CD14-positive monocyte (primary cell): ENCODE measurements around the gene DVL2. TPM values are rescaled to one million over a fixed set of nuclear protein-coding genes. Genes with fewer than 3 reads are reported as not detected.

Experiments used
- DNase-seq, 3 donors: peaks; one replicate each; pipeline ENCODE4 v3.0.0-alpha.2; 2011 to 2022
- H2AFZ ChIP-seq: 2 replicates; pipeline ENCODE4 v1.6.0; 2012; ENCODE audit warnings: mild to moderate bottlenecking, low read depth, low read length, inconsistent platforms; ENCODE audit not compliant: insufficient read depth, poor library complexity, severe bottlenecking
- H3K27ac ChIP-seq, 2 donors: 1 replicate in 1 of 2; 2 replicates in 1 of 2; pipeline ENCODE4 v1.5.1; 2012 to 2013; ENCODE audit warnings: low read length in 2 of 2, control low read depth in 1 of 2, inconsistent platforms in 1 of 2, low read depth in 1 of 2, mild to moderate bottlenecking in 1 of 2
- H3K27me3 ChIP-seq, 2 donors: one replicate each; pipeline versions ENCODE4 v1.6.0 to v1.6.1; 2011 to 2013; ENCODE audit warnings: low read length in 2 of 2; ENCODE audit not compliant: control insufficient read depth in 2 of 2, insufficient read depth in 2 of 2
- H3K36me3 ChIP-seq, 2 donors: replicated peaks in 1 of 2; 1 replicate in 1 of 2; 2 replicates in 1 of 2; pipeline versions ENCODE4 v1.5.1 to v1.6.1; 2012 to 2013; ENCODE audit warnings: low read length in 2 of 2, control low read depth in 1 of 2, inconsistent platforms in 1 of 2, mild to moderate bottlenecking in 1 of 2; ENCODE audit not compliant: insufficient read depth in 2 of 2, control insufficient read depth in 1 of 2
- H3K4me1 ChIP-seq, 2 donors: 1 replicate in 1 of 2; 2 replicates in 1 of 2; pipeline versions ENCODE4 v1.5.1 to v1.6.1; 2012 to 2013; ENCODE audit warnings: low read length in 2 of 2, control low read depth in 1 of 2, inconsistent platforms in 1 of 2, mild to moderate bottlenecking in 1 of 2, moderate library complexity in 1 of 2; ENCODE audit not compliant: insufficient read depth in 2 of 2, control insufficient read depth in 1 of 2
- H3K4me2 ChIP-seq: replicated peaks from 2 replicates; pipeline ENCODE3; 2012; ENCODE audit warnings: low read length, moderate library complexity, mild to moderate bottlenecking; ENCODE audit not compliant: poor library complexity, severe bottlenecking; ENCODE audit errors: extremely low read depth
- H3K4me3 ChIP-seq, 3 experiments: fragments of 200-600 bp in 1 of 3; sonication (generic) in 1 of 3; replicated peaks in 1 of 3; 1 replicate in 2 of 3; 2 replicates in 1 of 3; pipeline ENCODE4 v1.5.1; 2011 to 2013; ENCODE audit warnings: low read length in 3 of 3, mild to moderate bottlenecking in 3 of 3, control low read depth in 2 of 3, low read depth in 2 of 3, inconsistent platforms in 1 of 3, moderate library complexity in 1 of 3
- H3K79me2 ChIP-seq: 2 replicates; pipeline ENCODE4 v1.6.0; 2012; ENCODE audit warnings: mild to moderate bottlenecking, control low read depth, inconsistent platforms, low read length, moderate library complexity; ENCODE audit not compliant: insufficient read depth
- H3K9ac ChIP-seq: 2 replicates; pipeline ENCODE4 v1.6.0; 2017; ENCODE audit warnings: low read length, mild to moderate bottlenecking; ENCODE audit not compliant: insufficient read depth, poor library complexity, severe bottlenecking
- H3K9me3 ChIP-seq, 2 donors: replicated peaks in 1 of 2; 1 replicate in 1 of 2; 2 replicates in 1 of 2; pipeline versions ENCODE4 v1.5.1 to v1.6.1; 2012 to 2013; ENCODE audit warnings: low read length in 2 of 2, control low read depth in 1 of 2; ENCODE audit not compliant: control insufficient read depth in 1 of 2, insufficient read depth in 1 of 2
- H4K20me1 ChIP-seq: 2 replicates; pipeline ENCODE4 v1.6.0; 2012; ENCODE audit warnings: mild to moderate bottlenecking, low read length, control low read depth, moderate library complexity; ENCODE audit not compliant: insufficient read depth
- H3K27ac Mint-ChIP-seq, 7 donors: one replicate each; pipeline ENCODE4 v1.8.0; 2020; ENCODE audit warnings: mild to moderate bottlenecking in 7 of 7, mixed read lengths in 7 of 7, moderate library complexity in 6 of 7, inconsistent platforms in 2 of 7
- H3K27me3 Mint-ChIP-seq, 3 donors: one replicate each; pipeline ENCODE4 v1.8.0; 2021 to 2022; ENCODE audit warnings: low read depth in 3 of 3, mild to moderate bottlenecking in 3 of 3, mixed read lengths in 3 of 3, moderate library complexity in 3 of 3, inconsistent platforms in 1 of 3
- H3K36me3 Mint-ChIP-seq, 2 donors: one replicate each; pipeline ENCODE4 v1.8.0; 2020; ENCODE audit warnings: mixed read lengths in 2 of 2, inconsistent platforms in 1 of 2, mild to moderate bottlenecking in 1 of 2
- H3K4me1 Mint-ChIP-seq: one replicate; pipeline ENCODE4 v1.8.0; 2020; ENCODE audit warnings: mild to moderate bottlenecking, mixed read lengths
- H3K4me3 Mint-ChIP-seq, 2 donors: one replicate each; pipeline ENCODE4 v1.8.0; 2020; ENCODE audit warnings: mild to moderate bottlenecking in 2 of 2, mixed read lengths in 2 of 2, moderate library complexity in 1 of 2
- H3K9me3 Mint-ChIP-seq, 7 donors: one replicate each; pipeline ENCODE4 v1.8.0; 2020 to 2022; ENCODE audit warnings: mixed read lengths in 7 of 7, mild to moderate bottlenecking in 6 of 7, moderate library complexity in 6 of 7, inconsistent platforms in 2 of 7
- CTCF ChIP-seq: fragments of 200-600 bp; IDR thresholded peaks from one replicate; pipeline ENCODE4 v1.8.0; 2022; ENCODE audit warnings: antibody characterized with exemption, mild to moderate bottlenecking
- WGBS: methylation state at CpG from one replicate; pipeline ENCODE4 v1.1.5; 2013; ENCODE audit warnings: missing lambda C conversion rate; ENCODE audit not compliant: insufficient coverage; 5-methylcytosine and 5-hydroxymethylcytosine counted together
- intact Hi-C, 2 donors: fragments of 100-400 bp; cut with micrococcal nuclease; formaldehyde crosslinking; loops; one replicate each; pipeline versions ENCODE4 v1.15.0 to v1.15.1; 2023
- polyA plus RNA-seq, 3 donors: library from polyadenylated mRNA; depleted of rRNA in 1 of 3; unstranded in 2 of 3; stranded (reverse) in 1 of 3; fragments of 300-500 nt in 2 of 3; fragments of >200 nt in 1 of 3; fragmentation: Illumina TruSeq in 2 of 3; gene quantifications; 1 replicate in 2 of 3; 2 replicates in 1 of 3; pipeline ENCODE4 v1.2.3, GENCODE V29; 2012 to 2021

The DVL2 gene
- polyA plus RNA-seq, 3 donors, result 6.7 to 7.8 (median 7.0) TPM

- H3K9ac ChIP-seq, result no peak overlapping the region
- peak overlapping the region in 1 of 3 experiments; percentile 72 for H3K4me3 ChIP-seq
- no peak for DNase-seq
- Mint-ChIP-seq H3K36me3 (peaks cover 0 to 4% of the 10 kb centered on the region in 2 donors), H3K27me3 (peaks cover 16 to 20% (median 19%) of the 10 kb centered on the region in 3 donors), H3K4me1 (peaks cover 9% of the 10 kb centered on the region), H3K27ac (peak overlapping the region in 4 of 7 donors; percentile 6 to 64 (median 28)), H3K4me3 (peak overlapping the region in 1 of 2 donors; percentile 86), H3K9me3 (peaks cover 0 to 3% (median 0%) of the 10 kb centered on the region in 7 donors)
- 5% methylated on average over 3 of the region's 18 CpGs for WGBS
- TF ChIP-seq CTCF, result no peak
- H2AFZ ChIP-seq, result peak overlapping the region; percentile 61
- H3K36me3 ChIP-seq, result no peaks in the 10 kb centered on the region
- no peaks in the 10 kb centered on the region for H3K9me3 ChIP-seq
- H3K4me2 ChIP-seq, result peak overlapping the region; percentile 83
- H3K27ac ChIP-seq, result no peak overlapping the region
- peaks cover 26 to 32% of the 10 kb centered on the region in 2 donors for H3K4me1 ChIP-seq
- H3K27me3 ChIP-seq, result peaks cover 5 to 11% of the 10 kb centered on the region in 2 donors
- peaks cover 24% of the 10 kb centered on the region for H3K79me2 ChIP-seq
- no peaks in the 10 kb centered on the region for H4K20me1 ChIP-seq
- intact Hi-C loops, result loop anchor here (2.0 to 10.0 kb wide), 2 partner anchors 133 to 263 kb away; partner anchors contain the start of gene SLC16A11 (in 1 of the 2)
Measured at GRCh38 chr17:7177954-7178477, 56.3 kb downstream of the DVL2 start.

- intact Hi-C loops, result loop anchor here (2.0 to 10.0 kb wide), 2 partner anchors 133 to 263 kb away; partner anchors contain the start of gene SLC16A11 (in 1 of the 2)
- Histone ChIP-seq H3K79me2 (peaks cover 30% of the 10 kb centered on the region), H3K36me3 (no peaks in the 10 kb centered on the region), H2AFZ (peak overlapping the region; percentile 61), H4K20me1 (no peaks in the 10 kb centered on the region), H3K4me3 (peak overlapping the region in 1 of 3 experiments; percentile 72), H3K9ac (peak overlapping the region; percentile 15), H3K27me3 (peaks cover 5 to 11% of the 10 kb centered on the region in 2 donors), H3K4me1 (peaks cover 32 to 38% of the 10 kb centered on the region in 2 donors), H3K27ac (no peak overlapping the region), H3K4me2 (peak overlapping the region; percentile 83), H3K9me3 (no peaks in the 10 kb centered on the region)
- Mint-ChIP-seq H3K36me3 (peaks cover 0 to 10% of the 10 kb centered on the region in 2 donors), H3K4me3 (peak overlapping the region in 1 of 2 donors; percentile 86), H3K9me3 (peaks cover 0 to 3% (median 0%) of the 10 kb centered on the region in 7 donors), H3K4me1 (peaks cover 15% of the 10 kb centered on the region), H3K27ac (peak overlapping the region in 5 of 7 donors; percentile 6 to 64 (median 30)), H3K27me3 (peaks cover 16 to 19% (median 19%) of the 10 kb centered on the region in 3 donors)
- WGBS, result 1% methylated on average over 8 of the region's 31 CpGs
- DNase-seq, result peak; percentile 67 to 79 (median 78)
- TF ChIP-seq CTCF, result peak; percentile 98
Measured at GRCh38 chr17:7177191-7177953, 56.9 kb downstream of the DVL2 start.
